Activated T-helper 2 cell treated with anti-CD3 and anti-CD28 coated beads, Interferon-gamma antibody, Interleukin-2, Interleukin-4, amounts not matched to agents 10 μg/mL and 5 μg/mL and 100 μg/mL, durations not matched to agents 14 hours and 24 hours and 36 hours (primary cell): ENCODE measurements around the gene GBP3. TPM values are rescaled to one million over a fixed set of nuclear protein-coding genes. Genes with fewer than 3 reads are reported as not detected.
"Not testable (repeated sequence)": the region's sequence is repeated elsewhere in the genome, so short reads cannot be mapped to it uniquely, and the experiment has no call there.

Experiments used
- DNase-seq: peaks from one replicate; pipeline ENCODE4 v3.0.0; 2021; ENCODE audit warnings: low spot score
- H3K27ac Mint-ChIP-seq: one replicate; pipeline ENCODE4 v1.8.0; 2021; ENCODE audit warnings: mixed read lengths
- H3K27me3 Mint-ChIP-seq: one replicate; pipeline ENCODE4 v1.8.0; 2021; ENCODE audit warnings: low read depth, mixed read lengths
- H3K36me3 Mint-ChIP-seq: one replicate; pipeline ENCODE4 v1.8.0; 2021; ENCODE audit warnings: low read depth, mixed read lengths
- H3K4me1 Mint-ChIP-seq: one replicate; pipeline ENCODE4 v1.8.0; 2021; ENCODE audit warnings: low read depth, mixed read lengths
- H3K4me3 Mint-ChIP-seq: one replicate; pipeline ENCODE4 v1.8.0; 2021; ENCODE audit warnings: low read depth, mild to moderate bottlenecking, moderate library complexity, mixed read lengths
- H3K9me3 Mint-ChIP-seq: one replicate; pipeline ENCODE4 v1.8.0; 2021; ENCODE audit warnings: mixed read lengths
- intact Hi-C: fragments of 100-400 bp; cut with micrococcal nuclease; formaldehyde crosslinking; loops from one replicate; pipeline ENCODE4 v1.15.1; 2023
- total RNA-seq: library from RNA; stranded (reverse); gene quantifications from 2 replicates; pipeline ENCODE4 v1.2.3, GENCODE V29; 2022

The GBP3 gene
- total RNA-seq, 1 donor from 2014 or later = 6.4 TPM

- H3K4me3 Mint-ChIP-seq, H3K4me1 Mint-ChIP-seq, H3K27me3 Mint-ChIP-seq, H3K27ac Mint-ChIP-seq, H3K9me3 Mint-ChIP-seq, DNase-seq: not testable (repeated sequence)
- intact Hi-C loops = loop anchor here (5.0 kb wide), 1 partner anchor 148 kb away; the partner anchor contains the start of gene GBP4
- peaks cover 58% of the 10 kb centered on the region for H3K36me3 Mint-ChIP-seq
Observed at GRCh38 chr1:89049187-89049586, 26.5 kb upstream of the GBP3 start.

- intact Hi-C loops = loop anchor here (2.0 to 5.0 kb wide), 3 partner anchors 17 to 150 kb away; partner anchors contain the start of genes GBP1 and GBP4
- DNase-seq = no peak
- Mint-ChIP-seq H3K27me3 (no peaks in the 10 kb centered on the region), H3K4me3 (no peak overlapping the region), H3K4me1 (peaks cover 6% of the 10 kb centered on the region), H3K27ac (no peak overlapping the region), H3K9me3 (peaks cover 14% of the 10 kb centered on the region), H3K36me3 (peaks cover 53% of the 10 kb centered on the region)
Observed at GRCh38 chr1:89047734-89048133, 25.1 kb upstream of the GBP3 start.

GRCh38 chr1:89046318-89047183, 23.9 kb upstream of the GBP3 start:
- H3K27ac Mint-ChIP-seq, DNase-seq, H3K4me3 Mint-ChIP-seq, H3K27me3 Mint-ChIP-seq, H3K4me1 Mint-ChIP-seq: not testable (repeated sequence)
- H3K9me3 Mint-ChIP-seq = peaks cover 21% of the 10 kb centered on the region
- peaks cover 47% of the 10 kb centered on the region for H3K36me3 Mint-ChIP-seq
- intact Hi-C loops = loop anchor here (1.0 to 5.0 kb wide), 6 partner anchors 17 to 405 kb away; partner anchors contain the start of genes GBP1, GBP2 and GBP4

- Mint-ChIP-seq H3K27ac (no peak overlapping the region), H3K36me3 (peaks cover 43% of the 10 kb centered on the region), H3K4me1 (peaks cover 18% of the 10 kb centered on the region)
Observed at GRCh38 chr1:89044970-89045721, 22.5 kb upstream of the GBP3 start.

GRCh38 chr1:89043940-89044339, 21.3 kb upstream of the GBP3 start:
- Mint-ChIP-seq H3K27ac (no peak overlapping the region), H3K27me3 (peaks cover 8% of the 10 kb centered on the region), H3K4me1 (peaks cover 29% of the 10 kb centered on the region), H3K9me3 (peaks cover 25% of the 10 kb centered on the region), H3K36me3 (peaks cover 43% of the 10 kb centered on the region), H3K4me3 (no peak overlapping the region)
- intact Hi-C loops = no loop called here
- no peak for DNase-seq

More at GRCh38 chr1:89044970-89045721, 22.5 kb upstream of the GBP3 start:
- peaks cover 25% of the 10 kb centered on the region for H3K9me3 Mint-ChIP-seq
- H3K4me3 Mint-ChIP-seq = no peak overlapping the region
- no peaks in the 10 kb centered on the region for H3K27me3 Mint-ChIP-seq
- DNase-seq = no peak
- intact Hi-C loops = loop anchor here (5.0 kb wide), 1 partner anchor 152 kb away; the partner anchor contains the start of gene GBP4

GRCh38 chr1:89042491-89042890, 19.8 kb upstream of the GBP3 start:
- peaks cover 35% of the 10 kb centered on the region for H3K36me3 Mint-ChIP-seq
- no peak overlapping the region for H3K27ac Mint-ChIP-seq
- peaks cover 16% of the 10 kb centered on the region for H3K27me3 Mint-ChIP-seq
- peaks cover 30% of the 10 kb centered on the region for H3K9me3 Mint-ChIP-seq
- no peak for DNase-seq
- H3K4me1 Mint-ChIP-seq = peaks cover 31% of the 10 kb centered on the region
- H3K4me3 Mint-ChIP-seq = no peak overlapping the region
- intact Hi-C loops = no loop called here

- peaks cover 30% of the 10 kb centered on the region for H3K9me3 Mint-ChIP-seq
- H3K27ac Mint-ChIP-seq = peak overlapping the region; percentile 14
- H3K36me3 Mint-ChIP-seq = peaks cover 34% of the 10 kb centered on the region
- DNase-seq = no peak
- peak overlapping the region; percentile 0 for H3K4me3 Mint-ChIP-seq
- peaks cover 16% of the 10 kb centered on the region for H3K27me3 Mint-ChIP-seq
- peaks cover 34% of the 10 kb centered on the region for H3K4me1 Mint-ChIP-seq
- intact Hi-C loops = loop anchor here (1.0 to 2.0 kb wide), 4 partner anchors 19 to 85 kb away; partner anchors contain the start of genes GBP1, GBP2 and GBP3
Observed at GRCh38 chr1:89041721-89042120, 19.1 kb upstream of the GBP3 start.

- DNase-seq = no peak
- peaks cover 34% of the 10 kb centered on the region for H3K36me3 Mint-ChIP-seq
- H3K9me3 Mint-ChIP-seq = peaks cover 30% of the 10 kb centered on the region
- intact Hi-C loops = loop anchor here (1.0 to 2.0 kb wide), 4 partner anchors 18 to 85 kb away; partner anchors contain the start of genes GBP1, GBP2 and GBP3
- peaks cover 34% of the 10 kb centered on the region for H3K4me1 Mint-ChIP-seq
- H3K4me3 Mint-ChIP-seq = peak overlapping the region; percentile 0
- H3K27me3 Mint-ChIP-seq = peaks cover 16% of the 10 kb centered on the region
- peak overlapping the region; percentile 14 for H3K27ac Mint-ChIP-seq
Observed at GRCh38 chr1:89041119-89041641, 18.5 kb upstream of the GBP3 start.

GRCh38 chr1:89040315-89040626, 17.6 kb upstream of the GBP3 start:
- Mint-ChIP-seq H3K36me3 (peaks cover 34% of the 10 kb centered on the region), H3K4me1 (peaks cover 34% of the 10 kb centered on the region), H3K9me3 (peaks cover 30% of the 10 kb centered on the region), H3K27me3 (peaks cover 16% of the 10 kb centered on the region), H3K27ac (peak overlapping the region; percentile 9), H3K4me3 (no peak overlapping the region)
- intact Hi-C loops = loop anchor here (2.0 kb wide), 2 partner anchors 17 to 57 kb away; partner anchors contain the start of gene GBP3
- DNase-seq = no peak

GRCh38 chr1:89037186-89037585, 14.5 kb upstream of the GBP3 start:
- peaks cover 37% of the 10 kb centered on the region for H3K4me1 Mint-ChIP-seq
- intact Hi-C loops = no loop called here
- H3K36me3 Mint-ChIP-seq = peaks cover 30% of the 10 kb centered on the region
- H3K9me3 Mint-ChIP-seq = peaks cover 27% of the 10 kb centered on the region
- H3K4me3 Mint-ChIP-seq = no peak overlapping the region
- H3K27ac Mint-ChIP-seq = no peak overlapping the region
- peaks cover 17% of the 10 kb centered on the region for H3K27me3 Mint-ChIP-seq
- no peak for DNase-seq

- H3K27me3 Mint-ChIP-seq = peaks cover 18% of the 10 kb centered on the region
- H3K27ac Mint-ChIP-seq = no peak overlapping the region
- peaks cover 37% of the 10 kb centered on the region for H3K9me3 Mint-ChIP-seq
- peaks cover 36% of the 10 kb centered on the region for H3K36me3 Mint-ChIP-seq
- H3K4me1 Mint-ChIP-seq = peaks cover 34% of the 10 kb centered on the region
- DNase-seq = no peak
- no peak overlapping the region for H3K4me3 Mint-ChIP-seq
- intact Hi-C loops = no loop called here
Observed at GRCh38 chr1:89035080-89035479, 12.4 kb upstream of the GBP3 start.

GRCh38 chr1:89034004-89034403, 11.3 kb upstream of the GBP3 start:
- Mint-ChIP-seq H3K4me1 (peaks cover 33% of the 10 kb centered on the region), H3K36me3 (peaks cover 34% of the 10 kb centered on the region), H3K27me3 (peaks cover 11% of the 10 kb centered on the region), H3K9me3 (peaks cover 40% of the 10 kb centered on the region)
- DNase-seq, intact Hi-C loops, H3K27ac Mint-ChIP-seq, H3K4me3 Mint-ChIP-seq: not testable (repeated sequence)
